OCI-LY1 (cell line): Measurements from ENCODE around the gene RGCC.

Experiments
- H2AFZ ChIP-seq: fragments of 200-600 bp; sonication (generic), shearing (Covaris generic); 2 replicates; pipeline ENCODE4 v1.6.0; 2014; ENCODE audit warnings: antibody characterized with exemption, mild to moderate bottlenecking, low read length
- H3F3A ChIP-seq: fragments of 200-600 bp; sonication (generic), shearing (Covaris generic); 2 replicates; pipeline ENCODE4 v1.6.0; 2014; ENCODE audit warnings: mild to moderate bottlenecking, antibody characterized with exemption, low read length, moderate library complexity; ENCODE audit not compliant: insufficient read depth
- H3K27ac ChIP-seq: fragments of 200-600 bp; sonication (generic); 2 replicates; pipeline ENCODE4 v1.5.1; 2014; ENCODE audit warnings: low read length, mixed run types, mild to moderate bottlenecking, low read depth; ENCODE audit not compliant: poor library complexity, severe bottlenecking
- H3K27me3 ChIP-seq: fragments of 200-600 bp; sonication (generic); 2 replicates; pipeline ENCODE4 v1.6.0; 2014; ENCODE audit warnings: antibody characterized with exemption, mild to moderate bottlenecking, low read length, moderate library complexity; ENCODE audit not compliant: insufficient read depth
- H3K36me3 ChIP-seq: fragments of 200-600 bp; sonication (generic); 2 replicates; pipeline ENCODE4 v1.6.1; 2014; ENCODE audit warnings: mild to moderate bottlenecking, antibody characterized with exemption, low read length, moderate library complexity, mixed read lengths; ENCODE audit not compliant: insufficient read depth
- H3K4me1 ChIP-seq: fragments of 200-600 bp; sonication (generic); 2 replicates; pipeline ENCODE4 v1.5.1; 2014; ENCODE audit warnings: mild to moderate bottlenecking, low read length, moderate library complexity; ENCODE audit not compliant: insufficient read depth, severe bottlenecking
- H3K4me2 ChIP-seq: fragments of 200-600 bp; sonication (generic), shearing (Covaris generic); 2 replicates; pipeline ENCODE4 v1.6.1; 2014; ENCODE audit warnings: low read length
- H3K4me3 ChIP-seq: fragments of 200-600 bp; sonication (generic); 2 replicates; pipeline ENCODE4 v1.5.1; 2014; ENCODE audit warnings: low read length, low read depth, mild to moderate bottlenecking, mixed read lengths; ENCODE audit not compliant: poor library complexity, severe bottlenecking
- H3K79me2 ChIP-seq: fragments of 200-600 bp; shearing (Covaris generic); 2 replicates; pipeline ENCODE4 v1.6.1; 2016; ENCODE audit warnings: mixed run types, low read length, mixed read lengths; ENCODE audit not compliant: insufficient read depth
- H3K9ac ChIP-seq: fragments of 200-600 bp; sonication (generic), shearing (Covaris generic); 2 replicates; pipeline ENCODE4 v1.6.1; 2014; ENCODE audit warnings: mild to moderate bottlenecking, low read length, mixed read lengths
- H3K9me2 ChIP-seq: fragments of 200-600 bp; sonication (generic), shearing (Covaris generic); 2 replicates; pipeline ENCODE4 v1.6.1; 2014; ENCODE audit warnings: low read depth, mild to moderate bottlenecking, low read length, mixed read lengths
- H3K9me3 ChIP-seq: fragments of 200-600 bp; shearing (Covaris generic); 2 replicates; pipeline ENCODE4 v1.6.1; 2014; ENCODE audit warnings: low read length, mixed read lengths
- H4K20me1 ChIP-seq: fragments of 200-600 bp; sonication (generic), shearing (Covaris generic); 2 replicates; pipeline ENCODE4 v1.6.0; 2016; ENCODE audit warnings: mild to moderate bottlenecking, low read length; ENCODE audit not compliant: insufficient read depth
- CTCF ChIP-seq: fragments of 200-600 bp; sonication (generic), shearing (Covaris generic); IDR thresholded peaks from 2 replicates; pipeline ENCODE4 v1.5.1; 2017; ENCODE audit warnings: mild to moderate bottlenecking, antibody characterized with exemption, low read length, moderate library complexity, mixed read lengths
- EZH2 ChIP-seq: fragments of 200-600 bp; sonication (generic), shearing (Covaris generic); IDR thresholded peaks from 2 replicates; pipeline ENCODE4 v1.8.0; 2017; ENCODE audit warnings: borderline replicate concordance, mixed run types, mild to moderate bottlenecking, antibody characterized with exemption, low read length, moderate library complexity, mixed read lengths

Gene RGCC

GRCh38 chr13:41461527-41462139 lies 4.3 kb downstream of the RGCC start:
- Histone ChIP-seq H3K4me2 (peak overlapping the region; percentile 88), H3K9me2 (no peaks in the 10 kb centered on the region), H3K27ac (peak overlapping the region; percentile 87), H3K4me1 (peaks cover 77% of the 10 kb centered on the region), H3K4me3 (peak overlapping the region; percentile 88), H4K20me1 (no peaks in the 10 kb centered on the region), H3K36me3 (peaks cover 86% of the 10 kb centered on the region), H3F3A (peaks cover 8% of the 10 kb centered on the region; the same call in 1 of the 2 replicates), H3K9ac (peak overlapping the region; percentile 89), H3K9me3 (no peaks in the 10 kb centered on the region), H3K79me2 (peaks cover 47% of the 10 kb centered on the region), H3K27me3 (no peaks in the 10 kb centered on the region), H2AFZ (no peak overlapping the region)
- TF ChIP-seq EZH2 (no peak), CTCF (no peak)

GRCh38 chr13:41462427-41462826 lies 5.1 kb downstream of the RGCC start:
- Histone ChIP-seq H3K27me3 (no peaks in the 10 kb centered on the region), H4K20me1 (no peaks in the 10 kb centered on the region), H3K4me2 (peak overlapping the region; percentile 88), H3K27ac (peak overlapping the region; percentile 87), H3F3A (peaks cover 12% of the 10 kb centered on the region; the same call in 1 of the 2 replicates), H3K4me1 (peaks cover 75% of the 10 kb centered on the region), H3K36me3 (peaks cover 94% of the 10 kb centered on the region), H3K9ac (peak overlapping the region; percentile 49), H2AFZ (no peak overlapping the region), H3K9me3 (no peaks in the 10 kb centered on the region), H3K9me2 (no peaks in the 10 kb centered on the region), H3K79me2 (peaks cover 47% of the 10 kb centered on the region), H3K4me3 (peak overlapping the region; percentile 88)
- TF ChIP-seq CTCF: no peak
- no peak for TF ChIP-seq EZH2

GRCh38 chr13:41463838-41464602 lies 6.7 kb downstream of the RGCC start:
- H3K9ac ChIP-seq: peak overlapping the region; percentile 32; the same call in 1 of the 2 replicates

More at GRCh38 chr13:41463838-41464602, 6.7 kb downstream of the RGCC start:
- H3K9me3 ChIP-seq: no peaks in the 10 kb centered on the region
- peak overlapping the region; percentile 53 for H3K4me2 ChIP-seq
- H3K27me3 ChIP-seq: no peaks in the 10 kb centered on the region
- peaks cover 16% of the 10 kb centered on the region; the same call in 1 of the 2 replicates for H3F3A ChIP-seq
- H3K27ac ChIP-seq: peak overlapping the region; percentile 87
- peak overlapping the region; percentile 49 for H3K4me3 ChIP-seq
- peaks cover 94% of the 10 kb centered on the region for H3K36me3 ChIP-seq
- peaks cover 35% of the 10 kb centered on the region for H3K79me2 ChIP-seq
- TF ChIP-seq CTCF (peak; percentile 25; the same call in 1 of the 2 replicates), EZH2 (no peak)
- H3K4me1 ChIP-seq: peaks cover 75% of the 10 kb centered on the region
- H3K9me2 ChIP-seq: no peaks in the 10 kb centered on the region
- no peak overlapping the region for H2AFZ ChIP-seq
- H4K20me1 ChIP-seq: no peaks in the 10 kb centered on the region
